ENCODE data around the gene OSR1.

OSR1 gene

GRCh38 chr2:19373352-19373751 is 14.9 kb upstream of the OSR1 start:
- ChIA-PET CTCF (no interaction called here), POLR2A (ENCODE audit: low non-redundant PET) (no interaction called here)
- DNase-seq (ENCODE audit: low spot score): no peak
- no peak for TF ChIP-seq CTCF (conservative IDR thresholded peaks at IDR 0.05; ENCODE audit: low read depth)
- no peak overlapping the region for H3K27ac ChIP-seq

GRCh38 chr2:19371996-19372582 is 13.7 kb upstream of the OSR1 start:
- CTCF ChIA-PET: interaction anchor here (0.6 to 1.0 kb wide), 2 partner anchors 8 to 295 kb away, joined by 3 to 5 read pairs; no protein-coding TSS in a partner anchor
- no peak for TF ChIP-seq CTCF (conservative IDR thresholded peaks at IDR 0.05; ENCODE audit: low read depth)
- POLR2A ChIA-PET (ENCODE audit: low non-redundant PET): no interaction called here
- no peak for DNase-seq (ENCODE audit: low spot score)
- H3K27ac ChIP-seq: no peak overlapping the region

GRCh38 chr2:19369341-19369955 is 11.0 kb upstream of the OSR1 start:
- DNase-seq (ENCODE audit: low spot score): no peak
- no peak overlapping the region for H3K27ac ChIP-seq
- ChIA-PET POLR2A (ENCODE audit: low non-redundant PET) (no interaction called here), CTCF (interaction anchor here (0.5 to 1.7 kb wide), 9 partner anchors 9 to 531 kb away, joined by 3 to 10 read pairs (median 3); no protein-coding TSS in a partner anchor)
- no peak for TF ChIP-seq CTCF (conservative IDR thresholded peaks at IDR 0.05; ENCODE audit: low read depth)

GRCh38 chr2:19368760-19369159 is 10.3 kb upstream of the OSR1 start:
- POLR2A ChIA-PET (ENCODE audit: low non-redundant PET): no interaction called here
- TF ChIP-seq CTCF (conservative IDR thresholded peaks at IDR 0.05; ENCODE audit: low read depth): no peak
- DNase-seq (ENCODE audit: low spot score): no peak
- CTCF ChIA-PET: interaction anchor here (0.5 to 1.7 kb wide), 6 partner anchors 8 to 494 kb away, joined by 3 to 10 read pairs (median 4); no protein-coding TSS in a partner anchor
- H3K27ac ChIP-seq: no peak overlapping the region

GRCh38 chr2:19367326-19367725 is 8.9 kb upstream of the OSR1 start:
- no peak for DNase-seq (ENCODE audit: low spot score)
- no peak overlapping the region for H3K27ac ChIP-seq
- no peak for TF ChIP-seq CTCF (conservative IDR thresholded peaks at IDR 0.05; ENCODE audit: low read depth)
- CTCF ChIA-PET: no interaction called here
- POLR2A ChIA-PET (ENCODE audit: low non-redundant PET): no interaction called here

- no peak overlapping the region for H3K27ac ChIP-seq
- POLR2A ChIA-PET (ENCODE audit: low non-redundant PET): no interaction called here
- CTCF ChIA-PET: no interaction called here
- TF ChIP-seq CTCF (conservative IDR thresholded peaks at IDR 0.05; ENCODE audit: low read depth): no peak
- DNase-seq (ENCODE audit: low spot score): no peak
These were observed 6.7 kb upstream of the OSR1 start for GRCh38 chr2:19365126-19365525.

Measured in RWPE1 (cell line).